RWPE2 (cell line): ENCODE measurements around the gene AMOTL1.

Source experiments
- ATAC-seq: fragments of 200-7000 bp; cut with Tn5 transposase; 3 replicates; pipeline ENCODE4 v1.9.1; 2021; ENCODE audit warnings: low read depth
- DNase-seq: peaks from one replicate; pipeline ENCODE4 v3.0.0-alpha.2; 2020; ENCODE audit warnings: low spot score
- H3K27ac ChIP-seq: fragments of 450-650 bp; 2 replicates; pipeline ENCODE4 v1.5.1; 2017; ENCODE audit warnings: mild to moderate bottlenecking; ENCODE audit not compliant: poor library complexity, severe bottlenecking
- H3K27me3 ChIP-seq: fragments of 250-450 bp; sonication (Bioruptor Pico); 2 replicates; pipeline ENCODE4 v1.5.1; 2021; ENCODE audit warnings: mild to moderate bottlenecking, moderate library complexity; ENCODE audit not compliant: insufficient read depth, poor library complexity, severe bottlenecking
- H3K36me3 ChIP-seq: fragments of 250-450 bp; sonication (Bioruptor Pico); 2 replicates; pipeline ENCODE4 v1.5.1; 2020; ENCODE audit warnings: low read depth, mild to moderate bottlenecking, moderate library complexity
- H3K4me1 ChIP-seq: fragments of 250-450 bp; sonication (Bioruptor Pico); 2 replicates; pipeline ENCODE4 v1.5.1; 2021; ENCODE audit warnings: mild to moderate bottlenecking, moderate library complexity; ENCODE audit not compliant: insufficient read depth, poor library complexity, severe bottlenecking
- H3K4me3 ChIP-seq: fragments of 250-450 bp; sonication (Bioruptor Pico); 2 replicates; pipeline ENCODE4 v1.5.1; 2021; ENCODE audit warnings: mild to moderate bottlenecking, moderate library complexity; ENCODE audit not compliant: severe bottlenecking
- H3K9me3 ChIP-seq: fragments of 250-450 bp; sonication (Bioruptor Pico); 2 replicates; pipeline ENCODE4 v1.5.1; 2021; ENCODE audit warnings: mild to moderate bottlenecking, moderate library complexity; ENCODE audit not compliant: severe bottlenecking
- CTCF ChIP-seq: fragments of 450-650 bp; IDR thresholded peaks from one replicate; pipeline ENCODE4 v1.5.1; 2017; ENCODE audit warnings: mild to moderate bottlenecking, moderate library complexity; ENCODE audit not compliant: poor library complexity, severe bottlenecking

Gene AMOTL1

GRCh38 chr11:94731880-94732601 is 36.1 kb upstream of the AMOTL1 start:
- ATAC-seq (peak; percentile 83), DNase-seq (peak; percentile 75)
- Histone ChIP-seq H3K36me3 (peaks cover 26% of the 10 kb centered on the region), H3K4me1 (peaks cover 64% of the 10 kb centered on the region), H3K27ac (peak overlapping the region; percentile 95), H3K4me3 (no peak overlapping the region), H3K9me3 (no peaks in the 10 kb centered on the region), H3K27me3 (no peaks in the 10 kb centered on the region)
- TF ChIP-seq CTCF, result no peak

- H3K9me3 ChIP-seq, result no peaks in the 10 kb centered on the region
- TF ChIP-seq CTCF, result no peak
- H3K4me3 ChIP-seq, result no peak overlapping the region
- H3K36me3 ChIP-seq, result peaks cover 26% of the 10 kb centered on the region
- H3K27ac ChIP-seq, result peak overlapping the region; percentile 95
- DNase-seq (peak; percentile 81), ATAC-seq (peak; percentile 75)
- peaks cover 66% of the 10 kb centered on the region for H3K4me1 ChIP-seq
- no peaks in the 10 kb centered on the region for H3K27me3 ChIP-seq
These were observed 35.4 kb upstream of the AMOTL1 start for GRCh38 chr11:94732617-94733281.

GRCh38 chr11:94734563-94735275 is 33.4 kb upstream of the AMOTL1 start:
- Histone ChIP-seq H3K4me1 (peaks cover 65% of the 10 kb centered on the region), H3K4me3 (no peak overlapping the region), H3K9me3 (no peaks in the 10 kb centered on the region), H3K27ac (peak overlapping the region; percentile 95), H3K27me3 (no peaks in the 10 kb centered on the region), H3K36me3 (peaks cover 18% of the 10 kb centered on the region; the same call in 1 of the 2 replicates)
- no peak for DNase-seq
- no peak for ATAC-seq
- TF ChIP-seq CTCF, result no peak

GRCh38 chr11:94735907-94736306 is 32.2 kb upstream of the AMOTL1 start:
- Histone ChIP-seq H3K27me3 (no peaks in the 10 kb centered on the region), H3K36me3 (peaks cover 11% of the 10 kb centered on the region; the same call in 1 of the 2 replicates), H3K4me1 (peaks cover 70% of the 10 kb centered on the region), H3K4me3 (no peak overlapping the region), H3K27ac (peak overlapping the region; percentile 77), H3K9me3 (no peaks in the 10 kb centered on the region)
- no peak for ATAC-seq
- no peak for DNase-seq
- no peak for TF ChIP-seq CTCF
